Astrocyte of the cerebellum (primary cell): ENCODE data around the gene KIRREL3.

Source experiments
- DNase-seq: peaks from one replicate; pipeline ENCODE4 v3.0.0-alpha.2; 2011; ENCODE audit warnings: low read depth
- H3K4me3 ChIP-seq: 2 replicates; pipeline ENCODE4 v1.5.1; 2011; ENCODE audit warnings: mild to moderate bottlenecking, low read depth, low read length, moderate library complexity
- in situ Hi-C: cut with HindIII; loops from 2 replicates; pipeline ENCODE4 v1.10.0; 2017; ENCODE audit warnings: low sequenced_read_pairs
- TF ChIP-seq, protein P1 (sequence below): IDR thresholded peaks from 2 replicates; pipeline ENCODE4 v1.5.1; 2012; ENCODE audit warnings: low read length, low read depth, moderate library complexity, mild to moderate bottlenecking; ENCODE audit errors: missing control alignments

Gene KIRREL3

GRCh38 chr11:126601136-126601535 lies 399.4 kb downstream of the KIRREL3 start:
- in situ Hi-C loops: loop anchor here (25.0 kb wide), 1 partner anchor 386 kb away; no protein-coding TSS in a partner anchor
- no peak overlapping the region for H3K4me3 ChIP-seq

DNA sequence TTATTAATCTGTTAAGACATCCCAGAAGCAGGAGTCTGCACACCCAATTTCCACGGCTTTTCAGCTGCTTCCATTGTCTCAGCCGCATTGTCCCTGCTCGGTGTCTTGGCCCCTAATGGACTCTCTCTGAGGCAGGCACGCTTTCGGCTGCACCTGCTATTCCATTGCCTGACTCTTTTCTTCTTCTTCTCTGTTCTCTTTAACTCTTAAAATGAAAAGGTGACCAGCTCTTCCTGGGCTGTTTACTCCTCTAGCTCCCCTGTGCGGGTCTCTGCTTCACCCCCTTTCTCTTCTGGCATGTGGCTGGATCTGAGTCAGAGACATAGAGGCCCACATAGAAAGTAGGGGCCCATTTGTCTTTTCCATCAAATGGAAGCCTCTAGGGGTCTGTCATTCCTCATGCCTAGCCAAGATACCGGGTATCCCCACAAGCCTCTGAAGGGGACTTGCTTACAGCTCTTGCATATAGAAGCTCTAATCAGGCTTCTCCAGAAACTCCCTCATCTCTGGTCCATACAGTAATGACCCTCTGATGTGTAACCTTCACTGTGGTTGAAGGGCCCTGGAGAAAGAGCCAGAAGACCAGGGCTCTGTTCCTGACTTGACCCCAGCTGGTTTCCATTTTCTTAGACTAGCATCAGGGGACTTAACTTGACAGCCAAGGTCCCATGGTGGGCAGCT lies 401.2 kb downstream of the KIRREL3 start:
- no peak overlapping the region for H3K4me3 ChIP-seq
- no peak for DNase-seq
- TF ChIP-seq, protein P1, sequence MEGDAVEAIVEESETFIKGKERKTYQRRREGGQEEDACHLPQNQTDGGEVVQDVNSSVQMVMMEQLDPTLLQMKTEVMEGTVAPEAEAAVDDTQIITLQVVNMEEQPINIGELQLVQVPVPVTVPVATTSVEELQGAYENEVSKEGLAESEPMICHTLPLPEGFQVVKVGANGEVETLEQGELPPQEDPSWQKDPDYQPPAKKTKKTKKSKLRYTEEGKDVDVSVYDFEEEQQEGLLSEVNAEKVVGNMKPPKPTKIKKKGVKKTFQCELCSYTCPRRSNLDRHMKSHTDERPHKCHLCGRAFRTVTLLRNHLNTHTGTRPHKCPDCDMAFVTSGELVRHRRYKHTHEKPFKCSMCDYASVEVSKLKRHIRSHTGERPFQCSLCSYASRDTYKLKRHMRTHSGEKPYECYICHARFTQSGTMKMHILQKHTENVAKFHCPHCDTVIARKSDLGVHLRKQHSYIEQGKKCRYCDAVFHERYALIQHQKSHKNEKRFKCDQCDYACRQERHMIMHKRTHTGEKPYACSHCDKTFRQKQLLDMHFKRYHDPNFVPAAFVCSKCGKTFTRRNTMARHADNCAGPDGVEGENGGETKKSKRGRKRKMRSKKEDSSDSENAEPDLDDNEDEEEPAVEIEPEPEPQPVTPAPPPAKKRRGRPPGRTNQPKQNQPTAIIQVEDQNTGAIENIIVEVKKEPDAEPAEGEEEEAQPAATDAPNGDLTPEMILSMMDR: no peak
- in situ Hi-C loops: no loop called here

More at GRCh38 chr11:126601136-126601535, 399.4 kb downstream of the KIRREL3 start:
- no peak for DNase-seq
- TF ChIP-seq, protein P1: no peak

DNA sequence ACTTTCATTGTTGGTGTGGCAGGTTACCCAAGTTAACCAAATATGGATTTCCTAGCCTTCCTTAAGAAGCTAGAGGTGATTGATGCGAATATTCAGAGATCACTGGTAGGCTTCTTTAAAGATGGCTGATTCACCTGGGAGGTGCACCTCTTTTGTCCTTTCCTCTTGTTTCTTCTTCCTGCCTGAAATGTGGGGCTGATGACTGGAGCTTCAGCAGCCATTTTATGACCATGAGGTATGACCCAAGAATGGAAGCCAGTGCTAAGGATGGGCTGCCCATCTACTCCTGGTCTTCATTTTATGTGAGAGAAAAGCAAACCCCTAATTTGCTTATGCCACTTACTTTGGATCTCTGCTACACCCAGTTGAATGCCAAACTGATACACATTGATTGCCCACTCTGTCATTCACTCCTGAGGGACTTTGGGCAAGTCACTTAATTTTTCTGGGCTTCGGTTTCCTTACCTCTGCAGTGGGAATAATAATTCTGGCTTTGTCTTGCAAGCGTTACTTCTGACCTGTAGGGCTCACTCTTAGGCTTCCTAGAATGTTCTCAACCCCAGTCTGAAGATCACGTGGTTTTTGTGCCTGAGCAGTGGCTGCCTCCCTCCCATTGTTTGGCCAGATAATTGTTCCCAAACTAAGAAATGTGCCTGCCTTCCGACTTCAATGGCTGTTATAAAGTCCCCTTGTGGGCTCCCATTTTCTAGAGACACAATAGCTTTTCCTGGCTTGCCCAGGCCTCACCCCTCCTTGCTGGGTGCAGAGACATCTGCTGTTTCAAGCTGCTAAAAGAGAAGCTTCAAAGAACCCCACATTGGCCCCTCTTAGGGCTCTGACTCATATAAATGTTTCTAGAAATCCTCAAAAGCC lies 402.0 kb downstream of the KIRREL3 start:
- H3K4me3 ChIP-seq: no peak overlapping the region
- TF ChIP-seq, protein P1: no peak
- no peak for DNase-seq
- in situ Hi-C loops: no loop called here

- no peak overlapping the region for H3K4me3 ChIP-seq
- no peak for DNase-seq
- TF ChIP-seq, protein P1: no peak
- in situ Hi-C loops: no loop called here
These were observed 403.5 kb downstream of the KIRREL3 start for GRCh38 chr11:126597041-126597440.

DNA sequence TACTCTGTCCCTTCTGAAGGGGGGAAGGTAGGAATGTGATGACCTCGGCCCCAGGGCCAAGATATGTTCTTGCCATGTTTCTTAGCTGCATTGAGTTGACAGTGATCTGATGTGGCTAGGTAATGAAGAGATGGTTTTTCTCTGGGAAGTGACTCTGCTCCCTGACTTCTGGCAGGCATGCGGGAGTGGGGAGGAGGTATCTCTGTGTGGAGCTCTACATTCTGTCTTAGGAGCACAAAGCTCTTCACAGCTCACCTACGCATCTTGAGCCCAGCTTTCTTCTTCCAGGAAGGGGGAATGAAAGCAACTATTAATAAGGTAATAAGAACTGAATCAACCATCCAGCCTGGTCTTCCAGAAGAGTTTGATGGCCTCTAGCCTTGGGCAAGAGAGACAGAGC lies 404.1 kb downstream of the KIRREL3 start:
- DNase-seq: no peak
- no peak overlapping the region for H3K4me3 ChIP-seq
- TF ChIP-seq, protein P1: no peak
- in situ Hi-C loops: no loop called here

DNA sequence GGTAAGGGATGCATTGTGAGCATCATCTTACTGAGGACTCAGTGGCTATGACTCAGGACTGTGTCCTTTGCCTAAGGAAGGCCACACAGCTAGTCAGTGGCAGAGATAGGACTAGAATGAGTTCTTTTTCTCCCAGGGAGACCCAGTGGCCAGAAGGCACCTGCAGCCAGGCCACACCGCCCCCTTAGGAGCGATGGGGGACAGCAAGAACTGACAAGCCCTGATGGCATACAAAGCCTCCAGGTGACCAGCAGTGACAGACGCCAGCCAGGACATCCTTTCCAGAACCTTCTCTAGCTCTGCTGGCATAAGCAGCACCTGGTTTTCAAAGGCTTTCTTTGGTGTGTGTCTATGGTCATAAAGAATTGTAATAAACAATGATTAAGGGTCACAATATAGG lies 405.0 kb downstream of the KIRREL3 start:
- H3K4me3 ChIP-seq: no peak overlapping the region
- in situ Hi-C loops: no loop called here
- no peak for DNase-seq
- TF ChIP-seq, protein P1: no peak
